Left cardiac atrium (tissue), 4 donors: ENCODE measurements around the gene ILDR2. TPM values are rescaled to one million over a fixed set of nuclear protein-coding genes. Genes with fewer than 3 reads are reported as not detected.

Source experiments
- ATAC-seq, 2 donors: fragments of 200-7000 bp; cut with Tn5 transposase; one replicate each; pipeline ENCODE4 v1.9.1; 2020; ENCODE audit warnings: mild to moderate bottlenecking in 2 of 2, moderate library complexity in 2 of 2
- DNase-seq: peaks from one replicate; pipeline ENCODE4 v3.0.0-alpha.2; 2020
- intact Hi-C, 2 donors: fragments of 100-400 bp; cut with DNase I; formaldehyde crosslinking; loops; one replicate each; pipeline versions ENCODE4 v1.14.1 to v1.15.1; 2022 to 2023
- total RNA-seq, 2 donors: library from RNA; stranded (reverse); fragmentation: NEBNext Ultra II Directional; extraction: Animal tissue kit (Norgen Biotek cat#: 25700); gene quantifications; one replicate each; pipeline ENCODE4 v1.2.1, GENCODE V29; 2021
- donor health status: DM: no; HTN: yes; CAD: no.
- donor health status: DM: no; HTN: yes; CAD: no; lungs with severe emphysema.
- donor health status: DM: yes; HTN: yes; CAD: no.
- donor health status: Dilated cardiomyopathy.

Gene ILDR2
- total RNA-seq, 2 donors from 2014 or later, result 3.2 to 7.3 TPM

GRCh38 chr1:166933140-166933539, 42.2 kb downstream of the ILDR2 start:
- no peak for DNase-seq
- ATAC-seq, result no peak
- intact Hi-C loops, result no loop called here

GRCh38 chr1:166929911-166930310, 45.4 kb downstream of the ILDR2 start:
- intact Hi-C loops, result no loop called here
- DNase-seq (no peak), ATAC-seq (no peak)

GRCh38 chr1:166927701-166928100, 47.6 kb downstream of the ILDR2 start:
- intact Hi-C loops, result no loop called here
- no peak for ATAC-seq
- no peak for DNase-seq

- ATAC-seq (peak; percentile 71 to 80), DNase-seq (no peak)
- intact Hi-C loops, result no loop called here
Observed at GRCh38 chr1:166925810-166926478, 49.4 kb downstream of the ILDR2 start.

- no peak for ATAC-seq
- DNase-seq, result no peak
- intact Hi-C loops, result no loop called here
Observed at GRCh38 chr1:166924823-166925541, 50.4 kb downstream of the ILDR2 start.

GRCh38 chr1:166920561-166921475, 54.5 kb downstream of the ILDR2 start:
- intact Hi-C loops, result no loop called here
- DNase-seq (peak; percentile 29), ATAC-seq (peak; percentile 63 to 75)

GRCh38 chr1:166918956-166919316, 56.4 kb downstream of the ILDR2 start:
- DNase-seq, result no peak
- intact Hi-C loops, result no loop called here

GRCh38 chr1:166918088-166918955, 57.0 kb downstream of the ILDR2 start:
- intact Hi-C loops, result no loop called here
- no peak for DNase-seq
- ATAC-seq, result no peak

More at GRCh38 chr1:166918956-166919316, 56.4 kb downstream of the ILDR2 start:
- ATAC-seq, result no peak

- ATAC-seq (no peak), DNase-seq (no peak)
- intact Hi-C loops, result no loop called here
Observed at GRCh38 chr1:166915941-166916340, 59.4 kb downstream of the ILDR2 start.

GRCh38 chr1:166915042-166915441, 60.3 kb downstream of the ILDR2 start:
- intact Hi-C loops, result no loop called here
- DNase-seq, result no peak
- ATAC-seq, result no peak

GRCh38 chr1:166914111-166914510, 61.2 kb downstream of the ILDR2 start:
- DNase-seq (no peak), ATAC-seq (no peak)
- intact Hi-C loops, result no loop called here

GRCh38 chr1:166911624-166912023, 63.7 kb downstream of the ILDR2 start:
- DNase-seq, result no peak
- no peak for ATAC-seq
- intact Hi-C loops, result no loop called here

- intact Hi-C loops, result loop anchor here in 1 of 2 donors (1.0 kb wide), 1 partner anchor 147 kb away; no protein-coding TSS in a partner anchor
- ATAC-seq (peak; percentile 93 to 95), DNase-seq (peak; percentile 51)
Observed at GRCh38 chr1:166910396-166910994, 64.8 kb downstream of the ILDR2 start.

- DNase-seq (no peak), ATAC-seq (no peak)
- intact Hi-C loops, result no loop called here
Observed at GRCh38 chr1:166908942-166909341, 66.4 kb downstream of the ILDR2 start.

- DNase-seq (no peak), ATAC-seq (no peak)
- intact Hi-C loops, result no loop called here
Observed at GRCh38 chr1:166907763-166908162, 67.6 kb downstream of the ILDR2 start.

- ATAC-seq (no peak), DNase-seq (no peak)
- intact Hi-C loops, result no loop called here
Observed at GRCh38 chr1:166907051-166907450, 68.3 kb downstream of the ILDR2 start.

GRCh38 chr1:166906647-166907046, 68.7 kb downstream of the ILDR2 start:
- intact Hi-C loops, result no loop called here
- no peak for DNase-seq
- ATAC-seq, result no peak

GRCh38 chr1:166905900-166906299, 69.4 kb downstream of the ILDR2 start:
- intact Hi-C loops, result no loop called here
- ATAC-seq (peak in 1 of 2 donors; percentile 74), DNase-seq (no peak)

GRCh38 chr1:166905136-166905535, 70.2 kb downstream of the ILDR2 start:
- DNase-seq (no peak), ATAC-seq (no peak)
- intact Hi-C loops, result no loop called here
